Left kidney (tissue), 2 donors: ENCODE data around the gene PPM1L. TPM values are rescaled to one million over a fixed set of nuclear protein-coding genes. Genes with fewer than 3 reads are reported as not detected.

Source experiments
- DNase-seq: peaks from one replicate; pipeline ENCODE4 v3.0.0-alpha.2; 2013
- polyA plus RNA-seq: library from polyadenylated mRNA; unstranded; fragments of 120-200 nt; gene quantifications from one replicate; pipeline ENCODE4 v1.2.1, GENCODE V29; 2013; ENCODE audit not compliant: insufficient read length

Gene PPM1L
- polyA plus RNA-seq, 1 donor = 10.4 TPM

- DNase-seq = no peak
Measured at GRCh38 chr3:160763073-160763472, 7.0 kb downstream of the PPM1L start.

- DNase-seq = no peak
Measured at GRCh38 chr3:160765211-160765610, 9.2 kb downstream of the PPM1L start.

DNA sequence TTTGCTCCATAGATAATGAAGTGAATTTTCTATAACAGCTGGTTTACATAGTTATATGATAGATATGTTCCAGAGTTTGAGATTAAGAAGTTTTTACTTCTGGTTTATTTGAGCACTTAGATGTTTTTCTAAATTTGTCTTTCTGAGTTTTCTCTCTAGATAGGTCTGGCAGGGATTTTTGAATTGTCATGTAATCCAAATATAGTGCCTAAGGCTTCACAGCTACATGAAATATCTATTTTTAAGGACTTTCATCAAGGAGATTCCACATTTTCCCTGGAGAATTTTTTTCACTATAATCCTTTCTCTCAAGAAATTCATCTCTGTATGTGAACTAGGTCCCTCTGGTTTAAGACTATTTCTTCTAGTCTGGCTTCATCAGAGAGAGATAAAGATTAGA lies 12.0 kb downstream of the PPM1L start:
- DNase-seq = no peak

DNA sequence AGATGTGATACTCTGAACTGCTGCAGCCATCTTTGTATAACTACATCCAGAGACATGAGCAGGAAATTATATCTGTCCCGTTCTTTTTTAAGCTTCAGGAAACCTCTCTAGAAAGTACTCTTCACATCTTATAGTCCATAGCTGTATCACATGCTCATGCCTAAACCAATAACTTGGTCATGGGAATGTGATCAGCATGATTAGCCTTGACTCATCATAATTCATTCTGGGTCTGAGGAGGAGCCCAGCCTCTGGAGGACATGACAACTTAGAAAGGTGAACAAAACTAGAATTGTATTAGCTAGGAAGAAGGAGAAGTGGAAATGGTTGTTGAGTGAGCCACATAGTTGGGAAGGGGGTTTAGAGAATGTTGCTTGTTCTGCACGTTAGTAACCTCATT lies 12.9 kb downstream of the PPM1L start:
- DNase-seq = no peak

DNA sequence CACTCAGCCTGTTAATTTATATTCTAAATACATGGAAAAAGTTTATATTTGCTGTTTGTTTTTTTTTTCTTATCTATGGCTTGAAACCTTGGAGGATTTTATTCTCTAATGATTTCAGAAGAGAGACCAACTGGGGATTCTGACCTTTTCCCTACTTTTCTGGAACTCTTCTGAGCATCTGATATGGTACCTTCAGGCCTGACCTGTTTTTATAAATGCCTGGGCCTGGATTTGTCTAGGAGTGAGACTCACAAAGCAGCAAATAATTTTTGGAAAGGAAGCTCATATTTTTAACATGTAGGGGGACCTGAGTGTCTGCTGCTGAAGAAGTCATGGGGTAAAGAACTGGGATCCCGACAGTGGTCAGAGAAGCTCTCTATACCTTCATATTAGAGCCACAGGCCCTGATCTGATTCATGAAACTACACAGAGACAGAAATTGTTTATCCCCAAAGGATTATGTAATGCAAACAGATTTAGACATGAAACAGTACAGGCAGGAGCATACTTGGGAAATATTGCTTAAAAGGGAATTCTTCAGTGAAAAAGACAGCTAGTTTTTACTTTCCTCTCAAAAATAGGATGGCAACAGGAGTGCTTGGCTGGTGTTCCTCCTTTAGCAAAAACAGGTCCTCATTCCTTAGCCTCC lies 15.9 kb downstream of the PPM1L start:
- DNase-seq = no peak

GRCh38 chr3:160773722-160774121 lies 17.7 kb downstream of the PPM1L start:
- DNase-seq = no peak

GRCh38 chr3:160774172-160774571 lies 18.1 kb downstream of the PPM1L start:
- DNase-seq = no peak

- no peak for DNase-seq
Measured at GRCh38 chr3:160778480-160778879, 22.4 kb downstream of the PPM1L start.

GRCh38 chr3:160779040-160779439 lies 23.0 kb downstream of the PPM1L start:
- no peak for DNase-seq

- no peak for DNase-seq
Measured at GRCh38 chr3:160780245-160780644, 24.2 kb downstream of the PPM1L start.

DNA sequence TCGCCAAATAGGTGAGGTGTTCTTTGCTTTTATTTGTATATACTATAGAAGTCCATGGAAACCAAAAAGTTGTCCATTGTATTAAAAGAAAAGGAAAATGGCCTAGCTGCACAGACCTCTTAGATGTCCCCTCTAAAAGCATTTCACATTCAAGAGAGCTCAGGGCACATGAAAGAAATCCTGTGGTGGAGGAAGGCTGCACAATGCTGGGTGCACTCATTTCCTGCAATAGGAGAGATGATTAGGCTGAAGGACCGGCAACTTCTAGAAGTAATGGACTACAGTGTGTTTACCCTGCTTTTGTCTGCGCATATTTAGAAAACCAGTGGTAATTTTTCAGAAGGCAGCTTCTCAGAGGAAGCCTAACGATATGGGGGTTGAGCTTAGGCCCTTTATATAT lies 25.4 kb downstream of the PPM1L start:
- DNase-seq = no peak

- no peak for DNase-seq
Measured at GRCh38 chr3:160781863-160782262, 25.8 kb downstream of the PPM1L start.

- DNase-seq = no peak
Measured at GRCh38 chr3:160784853-160785252, 28.8 kb downstream of the PPM1L start.

- DNase-seq = no peak
Measured at GRCh38 chr3:160790726-160791125, 34.7 kb downstream of the PPM1L start.

- DNase-seq = no peak
Measured at GRCh38 chr3:160792540-160792939, 36.5 kb downstream of the PPM1L start.

GRCh38 chr3:160793722-160794252 lies 37.8 kb downstream of the PPM1L start:
- DNase-seq = no peak

DNA sequence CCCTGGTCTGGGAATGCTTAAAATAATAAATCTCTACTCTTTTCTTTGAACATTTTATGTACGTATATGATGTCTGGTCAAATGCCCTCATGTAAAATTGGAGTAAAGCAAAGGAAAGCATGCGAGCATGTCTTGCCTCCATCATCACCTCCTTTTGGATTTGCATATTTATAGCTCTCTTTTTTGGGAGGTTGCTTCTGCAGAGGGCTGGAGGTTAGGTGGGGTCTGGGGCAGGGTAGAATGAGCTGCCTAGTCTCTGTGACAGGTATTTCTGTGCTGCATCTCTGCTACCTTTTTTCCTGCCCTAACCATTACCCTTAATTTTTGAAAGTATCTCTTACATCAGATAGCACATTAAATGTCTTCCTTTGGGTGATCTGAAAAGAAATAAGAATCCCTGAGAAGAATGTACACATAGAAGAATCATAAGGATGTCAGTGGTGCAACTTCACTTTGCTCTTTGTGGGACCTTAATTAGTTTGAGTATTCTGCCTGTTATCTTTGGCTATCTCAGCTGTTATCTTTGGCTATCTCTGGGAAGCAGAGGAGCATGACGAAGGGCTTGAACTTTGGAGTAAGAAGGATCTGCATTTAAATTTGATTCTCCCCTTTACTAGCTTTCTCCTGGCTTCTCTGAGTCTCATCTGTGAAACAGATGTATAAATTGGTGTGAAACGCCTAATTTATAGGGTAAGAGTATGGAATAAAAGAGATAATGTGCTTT lies 40.2 kb downstream of the PPM1L start:
- DNase-seq = no peak

- DNase-seq = no peak
Measured at GRCh38 chr3:160796813-160797164, 40.8 kb downstream of the PPM1L start.

DNA sequence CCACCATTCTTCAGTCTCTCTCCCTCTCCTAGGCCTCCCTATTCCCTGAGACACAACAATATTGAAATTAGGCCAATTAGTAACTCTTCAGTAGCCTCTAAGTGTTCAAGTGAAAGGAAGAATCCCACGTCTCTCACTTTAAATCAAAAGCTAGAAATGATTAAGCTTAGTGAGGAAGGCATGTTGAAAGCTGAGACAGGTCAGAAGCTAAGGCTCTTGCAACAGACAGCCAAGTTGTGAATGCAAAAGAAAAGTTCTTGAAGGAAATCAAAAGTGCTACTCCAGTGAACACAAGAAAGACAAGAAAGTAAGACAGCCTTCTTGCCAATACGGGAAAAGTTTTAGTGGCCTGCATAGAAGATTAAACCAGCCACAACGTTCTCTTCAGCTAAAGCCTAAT lies 41.3 kb downstream of the PPM1L start:
- DNase-seq = no peak

- no peak for DNase-seq
Measured at GRCh38 chr3:160801386-160802118, 45.5 kb downstream of the PPM1L start.

DNA sequence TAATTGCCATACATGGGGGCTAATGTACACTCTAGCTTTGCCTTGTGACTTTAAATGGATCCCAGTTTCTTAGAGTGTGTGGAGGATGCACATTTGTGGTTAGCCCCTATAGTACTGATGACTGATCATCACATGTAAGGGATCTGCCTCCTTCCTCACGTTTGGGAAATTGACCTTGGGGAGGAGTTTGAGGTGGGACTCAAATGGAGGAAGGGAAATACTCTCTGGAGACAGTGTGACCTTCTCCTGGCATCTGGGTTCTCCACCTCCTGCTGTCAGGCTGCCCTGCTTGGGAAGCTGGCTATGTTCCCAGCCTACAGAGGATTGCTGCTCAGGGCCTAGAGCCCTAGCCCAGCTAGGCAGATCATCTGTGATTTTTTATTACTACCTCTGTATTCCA lies 48.7 kb downstream of the PPM1L start:
- DNase-seq = no peak

- DNase-seq = no peak
Measured at GRCh38 chr3:160806094-160806493, 50.1 kb downstream of the PPM1L start.

DNA sequence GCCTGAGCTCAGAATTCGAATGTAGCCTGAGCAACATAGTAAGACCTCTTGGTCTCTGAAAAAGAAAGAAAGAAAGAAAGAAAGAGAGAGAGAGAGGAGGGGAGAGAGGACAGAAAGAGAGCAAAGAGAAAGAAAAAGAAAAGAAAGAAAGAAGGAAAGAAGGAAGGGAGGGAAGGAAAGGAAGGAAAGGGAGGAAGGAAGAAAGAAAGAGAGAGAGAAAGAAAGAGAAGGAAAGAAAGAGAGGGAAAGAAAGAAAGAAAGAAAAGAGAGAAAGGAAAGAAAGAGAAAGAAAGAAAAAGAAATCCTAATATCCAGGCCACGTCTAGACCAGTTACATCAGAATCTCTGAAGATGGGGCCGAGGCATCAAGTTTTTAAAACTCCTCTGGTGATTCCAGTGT lies 50.7 kb downstream of the PPM1L start:
- no peak for DNase-seq
